Upper lobe of left lung (tissue), 4 donors: ENCODE measurements around the gene CACNA1D.

Experiments
- CTCF ChIP-seq, 6 experiments: fragments of 450-650 bp in 4 of 6; fragments of 200-600 bp in 2 of 6; sonication (generic) in 2 of 6; IDR thresholded peaks; one replicate each; pipeline ENCODE4 v1.5.1; 2016 to 2019; ENCODE audit warnings: antibody characterized with exemption in 6 of 6
- POLR2A ChIP-seq, 4 donors: fragments of 450-650 bp; IDR thresholded peaks; one replicate each; pipeline ENCODE4 v1.5.1; 2016 to 2017; ENCODE audit warnings: antibody characterized with exemption in 4 of 4, mild to moderate bottlenecking in 2 of 4

- no peak for TF ChIP-seq CTCF (IDR thresholded peaks at IDR 0.05)
- TF ChIP-seq POLR2A (IDR thresholded peaks at IDR 0.05) = no peak
Measured at GRCh38 chr3:53856964-53857363, 362.6 kb downstream of the CACNA1D start.
